ENCODE measurements around the gene TMEM121.
A peak's percentile ranks its signal among the peaks of the same experiment; 100 is the strongest.

The TMEM121 gene

DNA sequence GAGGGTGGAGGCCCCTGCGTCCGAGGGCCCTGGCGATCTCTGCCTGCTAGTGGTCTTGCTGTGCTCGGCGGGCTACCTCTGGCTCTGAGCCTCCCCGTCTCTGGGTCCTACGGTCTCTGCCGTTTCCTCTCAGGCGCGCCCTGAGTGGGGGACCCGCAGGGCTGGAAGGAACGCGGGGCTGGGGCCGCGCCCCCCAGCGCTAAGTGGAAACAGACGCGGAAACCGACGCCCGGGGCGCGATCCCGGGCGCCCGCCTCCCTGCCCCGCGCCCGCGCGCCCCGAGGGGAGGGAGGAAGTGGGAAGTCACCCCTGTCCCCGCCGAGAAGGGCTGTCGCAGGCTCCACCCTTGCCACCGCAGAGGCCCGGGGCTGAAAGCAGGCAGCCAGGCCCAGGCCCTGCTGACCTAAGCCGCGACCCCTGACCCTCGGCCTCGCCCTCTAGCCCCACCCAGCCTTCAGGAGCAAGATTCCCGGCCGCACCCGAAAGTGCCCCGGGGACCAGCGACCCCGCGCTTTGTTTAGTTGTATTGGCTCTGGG lies 38.9 kb upstream of the TMEM121 start:
- DNase-seq, result peak; percentile 67

DNA sequence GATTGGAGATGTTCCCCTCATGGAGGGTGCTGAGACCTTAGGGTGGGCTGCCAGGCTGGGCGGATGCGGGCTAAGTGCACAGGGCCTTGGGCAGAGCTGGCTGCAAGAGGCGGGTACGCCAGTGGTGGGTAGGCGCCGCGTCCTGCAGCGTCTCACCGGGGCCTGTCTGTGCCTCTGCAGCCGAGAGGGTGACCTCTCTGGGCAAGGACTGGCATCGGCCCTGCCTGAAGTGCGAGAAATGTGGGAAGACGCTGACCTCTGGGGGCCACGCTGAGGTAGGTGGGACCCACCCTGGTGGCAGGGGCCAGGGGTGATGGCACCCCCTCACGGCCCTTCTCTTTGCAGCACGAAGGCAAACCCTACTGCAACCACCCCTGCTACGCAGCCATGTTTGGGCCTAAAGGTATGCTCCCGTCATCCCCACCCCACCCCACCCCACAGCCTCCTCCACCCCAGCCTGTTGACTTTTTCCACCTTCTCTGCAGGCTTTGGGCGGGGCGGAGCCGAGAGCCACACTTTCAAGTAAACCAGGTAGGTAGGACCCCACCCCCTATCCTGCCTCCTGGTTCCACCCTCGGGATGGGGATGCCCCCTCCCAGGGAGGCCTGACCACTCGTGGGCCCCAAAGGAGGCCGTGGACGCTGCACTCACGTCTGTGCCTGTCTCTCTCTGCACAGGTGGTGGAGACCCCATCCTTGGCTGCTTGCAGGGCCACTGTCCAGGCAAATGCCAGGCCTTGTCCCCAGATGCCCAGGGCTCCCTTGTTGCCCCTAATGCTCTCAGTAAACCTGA lies 38.2 kb upstream of the TMEM121 start:
- DNase-seq, result peak; percentile 34

DNA sequence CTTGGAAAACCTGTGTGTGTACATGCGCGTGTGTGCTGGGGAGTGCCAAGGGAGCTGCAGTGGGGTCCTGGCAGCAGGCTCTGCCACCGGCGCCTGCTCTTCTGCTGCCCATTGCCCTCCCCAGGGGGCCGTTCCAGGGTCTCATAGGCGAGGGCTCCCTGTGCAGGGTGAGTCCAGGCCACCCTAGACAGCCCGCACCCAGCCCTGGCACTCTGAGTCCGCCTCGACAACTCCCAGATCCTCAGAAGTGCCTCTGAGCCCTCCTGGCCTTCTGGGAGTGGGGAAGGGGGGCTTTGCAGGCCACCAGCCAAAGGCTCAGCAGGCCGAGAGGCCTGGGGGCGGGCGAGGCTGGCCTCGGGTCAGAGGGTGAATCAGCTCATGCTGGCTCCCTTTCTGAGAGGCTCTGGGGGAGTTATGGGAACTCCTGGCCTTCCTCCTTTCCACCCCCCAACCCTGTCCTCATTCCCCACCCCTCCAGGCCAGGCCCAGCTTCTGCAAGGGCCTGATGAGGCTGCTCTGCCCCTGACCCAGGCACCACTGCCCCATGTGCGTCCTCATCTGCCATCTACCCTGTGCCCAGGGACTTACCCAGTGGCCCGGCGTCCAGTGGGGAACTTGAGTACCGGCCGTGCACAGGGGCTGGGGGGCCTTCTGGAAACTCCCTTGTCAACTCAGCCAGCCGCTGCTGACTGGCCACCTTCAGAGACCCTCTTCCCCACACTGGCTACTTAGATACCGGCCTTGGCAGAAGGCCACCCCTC lies 37.4 kb upstream of the TMEM121 start:
- no peak for DNase-seq

DNA sequence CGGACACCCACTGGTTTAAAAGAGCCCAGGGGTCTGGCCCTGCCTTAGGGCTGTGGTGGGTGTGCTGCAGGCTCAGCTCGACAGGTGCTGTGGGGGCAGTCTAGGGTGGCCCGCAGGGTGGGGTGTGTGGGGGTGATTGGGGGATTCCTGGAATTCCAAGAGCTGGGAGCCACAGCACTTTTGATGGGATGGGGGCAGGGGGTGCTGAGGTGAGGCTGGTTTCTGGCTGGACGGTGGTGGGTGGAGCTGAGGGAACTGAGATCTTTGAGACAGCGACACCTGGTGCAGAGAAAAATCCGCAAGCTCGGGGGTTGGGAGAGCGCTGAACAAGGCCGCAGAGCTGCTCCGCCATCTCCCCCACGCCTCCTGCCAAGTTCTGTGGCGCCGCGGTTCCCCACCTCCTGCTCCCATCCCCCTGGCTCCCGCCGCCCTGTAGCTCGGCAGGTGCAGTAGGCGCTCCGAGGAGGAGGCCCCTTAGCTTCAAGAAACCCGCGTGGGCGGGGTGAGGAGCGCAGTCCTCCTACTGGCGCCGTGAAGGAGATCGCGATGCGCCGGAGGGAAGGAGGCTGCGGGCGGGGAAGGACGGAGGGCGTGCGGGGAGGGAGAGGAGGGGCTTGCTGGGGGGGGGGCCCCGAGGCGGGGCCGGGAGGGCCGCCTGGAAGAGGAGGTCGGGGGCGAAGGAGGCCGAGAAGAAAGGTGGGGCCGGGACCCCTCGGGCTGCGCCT lies 36.7 kb upstream of the TMEM121 start:
- DNase-seq, result peak; percentile 86

DNA sequence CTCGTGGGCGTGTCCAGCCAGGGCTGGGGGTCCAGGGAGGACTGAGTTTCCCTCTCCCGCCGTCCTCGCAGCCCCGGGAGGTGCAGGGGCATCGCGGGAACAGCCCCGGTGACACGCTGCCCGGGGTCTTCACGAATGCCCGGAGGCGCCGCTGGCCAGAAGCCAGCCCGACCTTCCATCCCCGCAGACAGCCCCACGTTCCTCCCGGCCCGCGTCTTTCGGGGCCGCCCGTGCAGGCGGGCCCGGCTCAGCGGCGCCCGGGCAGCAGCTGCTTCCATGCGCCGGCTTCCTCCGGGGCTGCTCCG lies 36.2 kb upstream of the TMEM121 start:
- DNase-seq, result no peak

DNA sequence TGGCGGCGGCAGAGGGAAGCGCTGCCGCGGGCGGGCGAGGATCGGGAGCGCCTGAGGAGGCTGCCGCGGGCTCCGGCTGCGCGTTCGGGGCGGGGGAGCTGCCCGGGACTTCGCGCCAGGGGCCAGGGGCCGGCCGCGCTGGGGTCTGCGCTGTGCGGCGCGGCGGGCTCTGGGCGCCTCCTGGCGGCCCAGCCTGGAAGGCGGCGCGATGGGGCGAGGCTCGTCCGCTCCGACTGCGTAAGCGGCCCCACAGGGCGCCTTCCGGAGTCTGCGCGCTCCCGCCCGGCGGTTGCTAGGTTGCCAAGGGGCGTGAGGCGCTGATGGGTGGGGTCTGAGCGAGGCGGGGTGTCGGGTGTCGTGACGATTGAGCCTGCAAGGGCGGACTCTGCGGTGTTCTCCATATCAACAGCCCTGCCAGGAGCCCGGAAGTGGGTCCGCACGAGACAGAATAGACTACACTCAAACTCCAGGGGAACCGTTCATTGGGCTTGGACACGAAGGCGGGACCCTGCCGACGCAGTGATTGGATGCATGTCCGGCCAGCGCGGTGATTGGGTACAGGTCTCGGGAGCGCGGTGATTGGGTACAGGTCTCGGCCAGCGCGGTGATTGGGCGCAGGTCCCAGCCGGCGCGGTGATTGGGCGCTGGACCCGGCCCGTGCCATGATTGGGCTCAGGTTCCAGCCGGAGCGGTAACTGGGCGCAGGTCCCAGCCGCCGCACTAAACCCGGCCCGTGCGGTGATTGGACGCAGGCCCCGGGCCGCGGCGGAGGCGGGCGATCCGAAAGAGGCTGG lies 35.6 kb upstream of the TMEM121 start, which contains the start of gene TEDC1:
TEDC1 (plus strand) TSS at position 675 of the 794 bp plus-strand sequence. CDS start 130 bp downstream, outside the sequence.
- DNase-seq, result peak; percentile 99

DNA sequence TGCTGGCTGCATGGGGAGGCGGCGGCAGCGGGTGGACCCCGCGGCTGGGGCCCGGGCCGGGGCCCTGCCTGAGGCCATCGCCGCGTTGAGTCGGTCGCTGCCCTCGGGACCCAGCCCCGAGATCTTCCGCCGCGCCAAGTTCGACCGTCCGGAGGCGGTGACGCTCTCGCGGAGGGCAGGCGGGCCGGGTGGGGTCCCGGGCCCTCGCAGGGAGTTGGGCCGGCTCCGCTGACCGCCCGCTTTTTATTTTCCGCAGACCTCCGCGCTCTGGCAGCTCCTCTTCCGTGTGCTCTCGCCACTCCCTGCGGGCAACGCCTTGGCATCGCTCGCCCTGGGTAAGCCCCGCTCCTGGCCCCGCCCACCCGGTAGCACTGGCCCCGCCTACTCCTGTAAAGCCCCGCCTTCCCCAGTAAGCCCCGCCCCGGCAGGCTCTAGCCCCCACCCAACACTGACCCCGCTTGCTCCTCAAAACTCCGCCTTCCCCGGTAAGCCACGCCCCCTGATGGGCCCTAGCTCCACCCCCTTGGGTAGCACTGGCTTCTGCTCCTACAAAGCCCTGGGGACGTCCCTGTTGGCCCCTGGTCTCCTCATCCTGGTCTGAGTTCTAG lies 34.9 kb upstream of the TMEM121 start:
- peak; percentile 75 for DNase-seq

DNA sequence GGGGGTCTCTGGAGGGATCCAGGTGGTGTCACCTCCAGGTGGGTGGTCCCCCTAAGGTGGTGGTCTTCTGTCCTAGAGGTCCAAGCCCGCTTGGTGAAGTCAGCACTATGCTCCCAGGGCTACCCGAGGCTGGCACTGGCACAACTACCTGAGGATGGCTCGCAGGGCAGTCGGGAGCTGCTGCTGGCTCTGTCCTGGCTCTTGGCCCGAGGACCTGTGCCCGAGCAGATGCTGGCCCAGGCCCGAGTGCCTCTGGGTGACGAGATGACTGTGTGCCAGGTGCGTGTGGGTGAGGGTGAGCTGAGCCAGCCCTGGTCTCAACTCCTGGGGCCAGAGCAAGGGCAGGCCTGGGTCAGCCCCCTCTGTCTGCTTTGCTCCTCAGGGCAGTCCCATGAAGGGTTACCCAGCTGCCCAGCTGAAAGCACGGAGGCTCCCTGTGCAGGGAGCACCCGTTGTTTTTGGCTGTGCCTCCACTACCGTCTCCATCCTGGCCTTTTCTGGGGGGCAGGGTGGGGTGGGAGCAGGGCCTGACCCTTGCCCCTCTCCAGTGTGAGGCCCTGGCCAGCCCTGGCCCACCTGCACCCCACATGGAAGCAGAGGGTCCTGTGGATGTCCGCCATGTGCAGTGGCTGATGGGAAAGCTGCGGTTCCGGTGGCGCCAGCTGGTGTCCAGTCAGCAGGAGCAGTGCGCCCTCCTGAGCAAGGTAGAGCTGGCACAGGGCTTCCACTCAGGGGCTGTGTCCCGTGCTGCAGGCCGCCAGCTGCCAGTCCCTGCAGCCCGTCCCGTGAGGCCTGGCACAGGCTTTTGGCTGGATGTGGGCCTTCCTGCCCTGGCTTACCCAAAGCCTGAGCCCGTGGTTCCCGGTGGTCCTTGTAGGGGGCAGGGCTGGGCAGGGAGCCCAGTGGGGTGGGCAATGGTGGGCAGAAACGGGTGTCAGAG lies 34.1 kb upstream of the TMEM121 start:
- DNase-seq, result peak; percentile 5

DNA sequence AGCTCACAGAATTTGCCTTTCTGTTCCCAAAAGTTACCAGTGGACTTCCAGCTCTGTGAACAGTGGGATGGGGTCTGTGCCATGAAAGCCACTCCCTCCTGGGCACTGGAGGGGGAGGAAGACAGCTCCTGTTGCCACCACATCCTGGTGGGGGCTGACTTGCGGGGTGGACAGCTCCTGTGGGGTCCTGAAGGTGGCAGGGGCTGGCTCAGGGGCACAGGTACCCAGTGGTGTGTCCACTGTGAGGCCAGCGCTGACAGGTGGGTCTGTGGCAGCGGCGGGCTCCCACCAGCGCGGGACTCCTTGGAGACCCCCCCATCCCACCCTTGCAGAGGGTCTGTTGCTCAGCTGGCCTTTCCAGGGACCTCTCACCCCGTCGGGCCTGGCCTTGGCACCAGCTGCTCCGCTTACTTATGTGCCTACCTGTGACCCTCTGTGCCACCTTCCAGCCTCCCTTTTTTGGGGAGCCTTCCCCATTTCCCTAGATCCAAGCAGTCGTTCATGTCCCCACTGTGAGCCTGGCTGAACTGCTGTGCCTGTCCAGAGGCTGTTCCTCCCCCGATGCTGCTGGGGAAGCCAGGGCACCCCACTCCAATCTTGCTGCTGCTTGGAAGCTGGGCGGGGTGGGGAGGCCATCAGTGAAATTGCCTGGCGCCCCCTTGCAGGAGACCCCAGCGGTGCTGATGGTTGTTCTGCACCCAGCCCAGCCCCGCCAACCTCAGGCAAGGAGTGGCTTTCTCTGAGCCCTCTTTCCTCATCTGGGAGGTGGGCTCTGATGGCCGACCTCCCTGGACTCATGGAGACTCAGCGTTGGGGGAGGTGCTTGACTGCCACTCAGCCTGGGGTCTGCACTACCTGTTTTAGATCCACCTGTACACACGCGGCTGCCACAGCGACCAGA lies 33.2 kb upstream of the TMEM121 start:
- peak; percentile 4 for DNase-seq

DNA sequence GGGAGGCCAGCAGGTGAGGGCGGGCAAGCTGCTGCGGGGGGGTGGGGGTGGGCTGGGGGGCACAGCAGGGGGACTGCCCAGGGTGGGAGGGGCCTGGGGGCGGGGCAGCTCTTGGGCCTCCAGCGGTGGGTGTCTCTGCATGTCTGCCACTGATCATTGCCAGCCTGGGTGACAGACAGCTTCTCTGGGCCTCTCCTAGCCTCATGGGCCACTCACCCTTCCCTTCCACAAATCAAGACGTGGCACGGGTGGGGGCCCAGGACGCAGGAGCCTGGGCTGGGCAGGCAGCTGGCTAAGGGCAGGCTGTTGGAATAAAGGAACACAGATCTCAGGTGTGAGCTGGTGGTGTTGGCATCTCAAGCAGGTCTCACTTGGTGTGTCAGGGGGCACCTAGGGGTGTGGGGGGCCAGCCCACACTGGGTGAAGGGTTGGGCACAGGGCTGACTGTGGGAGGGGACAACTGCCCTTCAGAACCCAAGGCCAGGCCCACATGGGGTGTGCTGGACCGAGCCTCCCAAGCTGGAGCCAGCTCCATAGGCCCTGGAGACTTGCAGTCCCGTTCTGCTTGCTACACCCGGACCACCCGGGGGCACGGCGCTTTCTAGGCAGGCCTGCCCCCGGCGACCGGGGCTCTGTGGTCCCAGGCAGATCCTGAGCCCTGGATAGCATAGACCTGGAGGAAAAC lies 32.3 kb upstream of the TMEM121 start:
- DNase-seq, result no peak

DNA sequence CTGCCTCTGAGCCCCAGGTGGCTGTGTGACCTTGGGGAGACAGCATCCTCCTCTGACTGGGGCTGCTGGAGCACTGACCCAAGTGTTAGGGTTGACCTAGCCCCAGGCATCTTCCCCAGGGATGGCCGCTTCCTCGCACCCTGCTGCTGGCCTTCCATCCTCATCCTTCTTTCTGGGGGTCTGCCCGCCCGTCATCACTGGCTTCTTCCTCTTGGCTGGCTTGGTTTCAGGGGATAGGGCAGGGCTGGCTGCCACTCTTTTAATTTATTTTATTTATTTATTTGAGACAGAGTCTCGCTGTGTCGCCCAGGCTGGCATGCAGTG lies 31.8 kb upstream of the TMEM121 start:
- no peak for DNase-seq

DNA sequence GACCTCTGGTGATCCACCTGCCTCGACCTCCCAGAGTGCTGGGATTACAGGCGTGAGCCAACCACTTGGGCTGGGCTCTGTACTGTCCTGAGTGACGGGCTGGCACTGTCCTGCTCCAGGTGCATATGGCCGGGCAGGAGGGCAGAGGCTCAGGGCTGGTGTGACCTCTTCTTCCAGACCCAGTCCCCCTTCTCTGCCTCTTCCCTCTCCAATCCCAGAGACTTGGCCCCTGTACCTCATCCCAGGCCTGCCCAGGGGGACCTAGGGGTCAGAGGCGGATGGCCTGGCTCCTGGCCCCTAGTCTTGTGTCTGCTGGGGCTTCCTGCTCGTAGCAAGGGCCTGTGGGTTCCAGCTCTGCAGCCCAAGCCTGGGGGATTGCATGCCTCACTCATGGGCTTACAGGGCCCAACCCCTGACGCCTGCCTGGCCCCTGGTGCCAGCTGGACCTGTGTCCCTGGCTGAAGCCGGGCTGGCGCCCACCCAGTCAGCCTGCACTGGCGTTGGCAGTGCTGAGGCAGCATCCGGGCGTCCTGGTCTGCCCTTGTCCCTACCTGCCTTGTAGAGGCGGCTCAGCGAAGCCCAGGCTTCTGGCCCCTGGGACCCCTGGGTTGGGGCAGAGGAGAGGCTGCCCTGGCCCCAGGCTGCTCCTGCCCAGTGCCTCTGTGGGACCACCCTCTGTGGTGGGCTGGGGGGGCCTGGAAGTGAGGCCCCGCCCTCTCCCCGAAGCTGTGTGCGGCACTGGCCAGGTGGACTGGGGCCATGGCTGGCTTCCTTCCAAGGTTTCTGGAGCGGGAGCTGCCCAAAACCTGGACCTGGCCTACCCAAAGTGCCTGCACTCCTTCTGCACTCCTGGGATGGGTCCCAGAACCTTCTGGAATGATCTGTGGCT lies 31.0 kb upstream of the TMEM121 start:
- no peak for DNase-seq

DNA sequence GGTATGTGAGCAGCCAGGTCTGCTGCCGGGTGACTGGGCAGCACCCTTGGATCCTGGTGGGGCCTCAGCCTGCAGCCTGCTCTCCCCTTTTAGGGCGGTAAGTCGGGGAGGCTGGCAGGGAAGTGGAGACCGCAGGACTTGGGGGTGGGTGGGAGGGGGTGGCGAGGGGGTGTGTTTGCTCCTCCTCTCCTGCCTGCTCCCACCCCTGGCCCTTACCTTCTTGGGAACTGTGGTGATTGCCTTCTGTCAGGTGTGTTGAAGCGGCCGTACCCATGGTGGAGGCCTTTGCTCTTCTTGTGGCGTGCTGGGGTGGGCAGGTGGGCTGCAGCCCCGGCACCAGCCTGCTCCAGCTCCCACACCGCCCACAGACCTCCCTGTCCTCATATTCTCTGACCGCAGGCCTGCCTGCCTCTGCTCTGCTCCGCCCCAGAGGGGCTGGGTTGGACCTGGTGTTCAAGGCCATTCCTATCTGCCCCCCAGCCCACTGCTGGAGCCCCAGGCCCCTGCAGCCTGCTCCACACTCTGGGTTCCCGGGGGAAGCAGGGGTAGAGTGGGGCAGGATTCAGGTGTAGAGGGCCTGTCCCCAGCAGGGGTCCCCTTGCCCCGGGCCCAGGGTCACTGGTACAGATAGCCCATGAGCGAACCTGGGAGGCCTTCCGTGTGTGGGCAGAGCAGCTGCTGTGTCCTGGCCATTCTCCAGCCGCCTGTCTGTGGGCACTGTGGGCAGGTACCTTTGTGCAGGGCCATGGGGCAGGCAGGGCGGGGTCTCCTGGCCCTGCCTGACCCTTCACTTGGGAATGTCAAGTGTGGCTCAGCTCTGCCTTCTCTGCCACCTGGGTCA lies 30.2 kb upstream of the TMEM121 start:
- DNase-seq, result no peak

DNA sequence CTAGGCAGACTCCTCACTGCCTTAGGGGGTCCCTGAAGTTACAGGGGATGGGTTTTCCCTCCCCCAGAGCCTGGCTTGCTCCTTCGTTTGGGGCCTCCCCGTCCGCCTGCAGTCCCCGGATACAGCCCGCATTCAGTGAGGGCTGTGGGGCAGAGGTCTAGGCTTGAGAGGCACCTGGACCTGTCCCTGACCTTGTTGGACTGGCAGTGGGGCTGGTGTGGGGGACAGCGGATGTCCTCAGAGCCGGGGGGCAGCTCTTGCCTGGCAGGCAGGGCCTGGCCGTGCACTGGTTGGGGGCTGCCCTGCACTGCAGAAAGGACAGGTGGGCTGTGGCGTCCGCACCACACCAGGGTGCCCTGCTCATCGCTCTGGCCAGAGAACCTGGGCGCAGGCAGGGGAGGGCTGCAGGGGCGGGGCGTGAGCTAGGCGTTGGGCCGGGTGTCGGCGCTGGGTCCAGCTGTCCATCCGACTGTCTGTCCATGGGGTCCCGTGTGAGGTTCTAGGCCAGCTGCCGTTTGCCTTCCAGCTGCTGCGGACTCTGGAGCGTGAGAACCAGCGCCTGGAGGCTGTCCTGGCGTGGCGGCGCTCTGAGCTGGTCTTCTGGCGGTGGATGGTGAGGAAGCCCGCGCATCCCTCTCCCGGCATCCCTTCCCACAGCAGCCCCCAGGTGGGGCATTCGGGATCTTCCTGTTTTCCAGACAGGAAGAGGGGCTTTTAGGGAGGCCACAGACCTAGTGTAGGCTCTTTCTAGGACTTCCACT lies 29.4 kb upstream of the TMEM121 start:
- DNase-seq, result no peak

DNA sequence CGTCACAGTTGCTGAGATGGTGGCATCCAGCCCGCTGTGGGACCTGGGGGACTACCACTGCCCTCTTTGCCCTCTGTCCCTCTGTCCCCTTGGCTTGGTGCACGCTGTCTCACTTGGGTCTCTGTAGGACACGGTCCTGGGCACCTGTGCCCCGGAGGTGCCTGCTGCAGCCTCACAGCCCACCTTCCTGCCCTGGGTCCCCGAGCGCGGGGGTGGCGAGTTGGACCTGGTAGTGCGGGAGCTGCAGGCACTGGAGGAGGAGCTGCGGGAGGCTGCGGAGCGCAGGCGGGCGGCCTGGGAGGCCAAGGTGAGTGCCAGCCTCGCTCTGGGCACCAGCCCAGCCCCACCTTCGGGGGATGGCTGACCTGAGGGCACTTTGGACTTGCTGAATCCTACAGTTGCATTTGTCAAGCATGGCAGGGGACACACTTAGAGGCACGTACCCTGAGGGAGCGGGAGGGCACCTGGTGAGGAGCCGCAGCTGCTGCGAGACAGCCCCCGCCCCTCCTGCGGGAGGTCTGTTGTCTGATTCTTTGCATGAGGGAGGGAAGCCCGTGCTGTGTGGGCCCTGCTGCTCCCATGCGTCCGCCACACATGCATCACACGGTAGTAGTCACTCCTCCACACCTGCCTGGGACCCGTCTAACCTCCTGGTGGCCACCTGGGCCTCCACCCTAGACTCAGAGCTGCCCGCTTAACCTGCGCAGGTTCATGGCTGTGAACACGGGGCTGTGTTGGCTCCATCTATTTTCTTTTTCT lies 28.5 kb upstream of the TMEM121 start:
- DNase-seq, result no peak
